Cardiac fibroblast (primary cell): Measurements from ENCODE around the gene DUSP8.

ENCODE experiments used
- DNase-seq, 2 donors: peaks; one replicate each; pipeline versions ENCODE4 v3.0.0 to v3.0.0-alpha.2; 2010; ENCODE audit warnings: low read depth in 2 of 2
- H3K4me3 ChIP-seq, 2 donors: replicated peaks in 1 of 2; 1 replicate in 1 of 2; 2 replicates in 1 of 2; pipeline ENCODE4 v1.5.1; 2011; ENCODE audit warnings: low read depth in 2 of 2, low read length in 2 of 2, mild to moderate bottlenecking in 2 of 2, moderate library complexity in 1 of 2
- CTCF ChIP-seq: IDR thresholded peaks from one replicate; pipeline ENCODE4 v1.5.1; 2011; ENCODE audit warnings: low read depth, mild to moderate bottlenecking, low read length, inconsistent platforms

DUSP8 gene

GRCh38 chr11:1532606-1533341, 39.3 kb downstream of the DUSP8 start:
- no peak for DNase-seq
- TF ChIP-seq CTCF = no peak
- H3K4me3 ChIP-seq = no peak overlapping the region

- no peak overlapping the region for H3K4me3 ChIP-seq
- TF ChIP-seq CTCF = no peak
- DNase-seq = no peak
Measured at GRCh38 chr11:1532014-1532586, 40.0 kb downstream of the DUSP8 start.

- no peak for DNase-seq
Measured at GRCh38 chr11:1531449-1532013, 40.5 kb downstream of the DUSP8 start.

GRCh38 chr11:1530686-1531448, 41.2 kb downstream of the DUSP8 start:
- no peak overlapping the region for H3K4me3 ChIP-seq
- DNase-seq = no peak
- TF ChIP-seq CTCF = no peak

More at GRCh38 chr11:1531449-1532013, 40.5 kb downstream of the DUSP8 start:
- no peak overlapping the region for H3K4me3 ChIP-seq
- no peak for TF ChIP-seq CTCF

- no peak for DNase-seq
- no peak overlapping the region for H3K4me3 ChIP-seq
- no peak for TF ChIP-seq CTCF
Measured at GRCh38 chr11:1529774-1530173, 42.3 kb downstream of the DUSP8 start.

GRCh38 chr11:1529286-1529685, 42.8 kb downstream of the DUSP8 start:
- TF ChIP-seq CTCF = no peak
- no peak overlapping the region for H3K4me3 ChIP-seq
- no peak for DNase-seq
